Measurements from ENCODE around the gene ARHGEF7.

The ARHGEF7 gene

GRCh38 chr13:111278743-111279652, 163.9 kb downstream of the ARHGEF7 start:
- no peak for DNase-seq (ENCODE audit: low spot score)

GRCh38 chr13:111280226-111280625, 165.1 kb downstream of the ARHGEF7 start:
- no peak for DNase-seq (ENCODE audit: low spot score)

- DNase-seq (ENCODE audit: low spot score), result no peak
Observed at GRCh38 chr13:111280681-111281585, 165.8 kb downstream of the ARHGEF7 start.

- no peak for DNase-seq (ENCODE audit: low spot score)
Observed at GRCh38 chr13:111281751-111282311, 166.7 kb downstream of the ARHGEF7 start.

GRCh38 chr13:111282425-111282824, 167.3 kb downstream of the ARHGEF7 start:
- no peak for DNase-seq (ENCODE audit: low spot score)

GRCh38 chr13:111282997-111283396, 167.9 kb downstream of the ARHGEF7 start:
- no peak for DNase-seq (ENCODE audit: low spot score)

GRCh38 chr13:111283457-111283856, 168.3 kb downstream of the ARHGEF7 start:
- DNase-seq (ENCODE audit: low spot score), result no peak

GRCh38 chr13:111283991-111284390, 168.9 kb downstream of the ARHGEF7 start:
- no peak for DNase-seq (ENCODE audit: low spot score)

GRCh38 chr13:111284565-111284964, 169.5 kb downstream of the ARHGEF7 start:
- DNase-seq (ENCODE audit: low spot score), result no peak

- DNase-seq (ENCODE audit: low spot score), result no peak
Observed at GRCh38 chr13:111286162-111286561, 171.1 kb downstream of the ARHGEF7 start.

- no peak for DNase-seq (ENCODE audit: low spot score)
Observed at GRCh38 chr13:111286749-111287148, 171.6 kb downstream of the ARHGEF7 start.

GRCh38 chr13:111287201-111287600, 172.1 kb downstream of the ARHGEF7 start:
- no peak for DNase-seq (ENCODE audit: low spot score)

- no peak for DNase-seq (ENCODE audit: low spot score)
Observed at GRCh38 chr13:111288276-111288675, 173.2 kb downstream of the ARHGEF7 start.

GRCh38 chr13:111289251-111289650, 174.1 kb downstream of the ARHGEF7 start:
- DNase-seq (ENCODE audit: low spot score), result no peak

GRCh38 chr13:111291908-111292307, 176.8 kb downstream of the ARHGEF7 start:
- no peak for DNase-seq (ENCODE audit: low spot score)

- DNase-seq (ENCODE audit: low spot score), result no peak
Observed at GRCh38 chr13:111292710-111293485, 177.8 kb downstream of the ARHGEF7 start.

- DNase-seq (ENCODE audit: low spot score), result no peak
Observed at GRCh38 chr13:111295886-111296285, 180.8 kb downstream of the ARHGEF7 start.

GRCh38 chr13:111296417-111296816, 181.3 kb downstream of the ARHGEF7 start:
- no peak for DNase-seq (ENCODE audit: low spot score)

GRCh38 chr13:111298214-111298975, 183.3 kb downstream of the ARHGEF7 start:
- DNase-seq (ENCODE audit: low spot score), result no peak

GRCh38 chr13:111302045-111302726, 187.1 kb downstream of the ARHGEF7 start:
- DNase-seq (ENCODE audit: low spot score), result no peak
